ENCODE data around the gene SPEM1.

DNA sequence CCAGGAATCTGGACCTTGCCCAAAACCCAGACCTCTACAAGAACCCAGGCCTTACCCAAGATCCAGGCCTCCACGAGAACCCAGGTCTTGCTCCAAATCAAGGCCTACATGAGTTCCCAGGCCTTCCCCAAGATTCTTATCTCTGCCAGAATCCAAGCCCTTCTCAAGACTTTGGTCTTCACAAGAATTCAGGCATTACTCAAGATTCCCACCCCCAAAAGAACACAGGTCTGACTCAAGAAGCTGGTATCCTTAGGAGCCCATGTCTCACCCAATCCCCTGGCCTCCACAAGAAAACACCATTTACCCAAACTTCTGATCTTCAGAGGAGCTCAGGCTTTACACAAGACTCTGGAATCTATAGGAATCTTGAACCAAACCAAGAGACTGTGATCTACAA, 11.1 kb downstream of the SPEM1 start:
- no peak for TF ChIP-seq EZH2 (IDR thresholded peaks at IDR 0.05; ENCODE audit: insufficient read depth, low read length)
- TF ChIP-seq, protein P1, sequence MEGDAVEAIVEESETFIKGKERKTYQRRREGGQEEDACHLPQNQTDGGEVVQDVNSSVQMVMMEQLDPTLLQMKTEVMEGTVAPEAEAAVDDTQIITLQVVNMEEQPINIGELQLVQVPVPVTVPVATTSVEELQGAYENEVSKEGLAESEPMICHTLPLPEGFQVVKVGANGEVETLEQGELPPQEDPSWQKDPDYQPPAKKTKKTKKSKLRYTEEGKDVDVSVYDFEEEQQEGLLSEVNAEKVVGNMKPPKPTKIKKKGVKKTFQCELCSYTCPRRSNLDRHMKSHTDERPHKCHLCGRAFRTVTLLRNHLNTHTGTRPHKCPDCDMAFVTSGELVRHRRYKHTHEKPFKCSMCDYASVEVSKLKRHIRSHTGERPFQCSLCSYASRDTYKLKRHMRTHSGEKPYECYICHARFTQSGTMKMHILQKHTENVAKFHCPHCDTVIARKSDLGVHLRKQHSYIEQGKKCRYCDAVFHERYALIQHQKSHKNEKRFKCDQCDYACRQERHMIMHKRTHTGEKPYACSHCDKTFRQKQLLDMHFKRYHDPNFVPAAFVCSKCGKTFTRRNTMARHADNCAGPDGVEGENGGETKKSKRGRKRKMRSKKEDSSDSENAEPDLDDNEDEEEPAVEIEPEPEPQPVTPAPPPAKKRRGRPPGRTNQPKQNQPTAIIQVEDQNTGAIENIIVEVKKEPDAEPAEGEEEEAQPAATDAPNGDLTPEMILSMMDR (IDR thresholded peaks at IDR 0.05; ENCODE audit: insufficient read depth, low read depth, low read length), result no peak

All from astrocyte (in vitro differentiated cells and primary cell).